A673 (cell line): ENCODE results near the gene ZNF519. TPM values are rescaled to one million over a fixed set of nuclear protein-coding genes. Genes with fewer than 3 reads are reported as not detected.

Source experiments
- BruUV-seq: library from RNA; stranded (reverse); fragments of 400-500 nt; replicated peaks from 2 replicates; lab custom pipeline; 2021; lab: Mats Ljungman, UMichigan
- CTCF ChIA-PET: fragments of 300-600 bp; sonication (Branson Sonifier 250); formaldehyde crosslinking; loops from one replicate; lab custom pipeline; 2022; ENCODE audit warnings: antibody characterized with exemption; lab: Charles Lee
- POLR2A ChIA-PET: fragments of 300-600 bp; sonication (Branson Sonifier 250); formaldehyde crosslinking; loops from one replicate; lab custom pipeline; 2022; ENCODE audit warnings: antibody characterized with exemption; ENCODE audit not compliant: low non-redundant PET; lab: Charles Lee
- DNase-seq: peaks from one replicate; pipeline ENCODE4 v3.0.0-alpha.2; 2015; ENCODE audit warnings: low spot score
- H3K27ac ChIP-seq: fragments of 200-600 bp; sonication (generic); 2 replicates; pipeline ENCODE4 v1.5.1; 2016; ENCODE audit warnings: mixed run types, low read depth, mild to moderate bottlenecking, mixed read lengths, antibody characterized with exemption, low read length; ENCODE audit not compliant: poor library complexity, severe bottlenecking
- H3K27me3 ChIP-seq: fragments of 200-600 bp; sonication (generic); replicated peaks from 2 replicates; pipeline ENCODE4 v1.6.1; 2017; ENCODE audit warnings: mixed run types, low read depth, mild to moderate bottlenecking, mixed read lengths, antibody characterized with exemption, low read length; ENCODE audit not compliant: insufficient read depth, poor library complexity
- H3K36me3 ChIP-seq: fragments of 200-600 bp; sonication (generic); 2 replicates; pipeline ENCODE4 v1.6.1; 2016; ENCODE audit warnings: mixed run types, mild to moderate bottlenecking, mixed read lengths, antibody characterized with exemption, low read length; ENCODE audit not compliant: insufficient read depth, poor library complexity, severe bottlenecking
- H3K4me1 ChIP-seq: fragments of 200-600 bp; sonication (generic); 2 replicates; pipeline ENCODE4 v1.6.1; 2017; ENCODE audit warnings: mixed run types, mild to moderate bottlenecking, mixed read lengths, antibody characterized with exemption, low read length; ENCODE audit not compliant: insufficient read depth, poor library complexity, severe bottlenecking
- H3K4me3 ChIP-seq: fragments of 200-600 bp; sonication (generic); 2 replicates; pipeline ENCODE4 v1.5.1; 2016; ENCODE audit warnings: low read depth, mixed run types, mild to moderate bottlenecking, mixed read lengths, low read length; ENCODE audit not compliant: poor library complexity, severe bottlenecking
- H3K9me3 ChIP-seq: fragments of 200-600 bp; sonication (generic); 2 replicates; pipeline ENCODE4 v1.6.1; 2016; ENCODE audit warnings: mixed run types, low read depth, mild to moderate bottlenecking, mixed read lengths, antibody characterized with exemption, low read length; ENCODE audit not compliant: poor library complexity, severe bottlenecking
- CTCF ChIP-seq: fragments of 300-800, 200-600 bp; sonication (generic); conservative IDR thresholded peaks from 2 replicates; pipeline ENCODE4 v1.5.1; 2017; ENCODE audit warnings: low read depth, mild to moderate bottlenecking, antibody characterized with exemption, low read length, moderate library complexity, mixed read lengths
- EZH2 ChIP-seq: fragments of 200-600 bp; sonication (generic); IDR thresholded peaks from 2 replicates; pipeline ENCODE4 v1.6.1; 2017; ENCODE audit warnings: borderline replicate concordance, low read depth, mild to moderate bottlenecking, mixed read lengths, antibody characterized with exemption, low read length; ENCODE audit not compliant: poor library complexity, severe bottlenecking
- intact Hi-C: fragments of 100-400 bp; cut with micrococcal nuclease; formaldehyde crosslinking; loops from one replicate; pipeline ENCODE4 v1.10.0; 2022; ENCODE audit not compliant: unreplicated experiment
- total RNA-seq: library from RNA; stranded (reverse); gene quantifications from 2 replicates; pipeline ENCODE4 v1.2.3, GENCODE V29; 2021

The ZNF519 gene
- total RNA-seq, 1 experiment from 2014 or later = 27.5 TPM

DNA sequence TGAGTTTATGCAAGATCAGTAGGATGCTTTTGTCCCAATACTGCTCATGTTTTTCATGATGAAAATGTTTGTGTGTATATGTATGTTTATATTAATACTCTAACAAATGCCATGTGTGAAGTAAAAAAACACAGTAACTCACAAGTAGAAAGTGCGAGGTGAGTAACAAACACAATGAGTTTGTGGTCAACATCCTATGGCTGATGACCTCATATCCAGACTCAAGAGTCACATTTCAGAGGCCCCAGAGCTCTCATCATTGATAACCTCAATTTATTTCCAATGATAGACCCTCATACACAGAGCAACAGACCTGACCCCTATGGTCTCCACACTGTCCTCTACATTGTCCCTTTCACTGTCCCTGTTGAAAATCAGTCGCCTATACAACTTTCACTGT is 34.5 kb downstream of the ZNF519 start:
- no TSS peak for BruUV-seq
- H3K27me3 ChIP-seq = no peaks in the 10 kb centered on the region
- no peak overlapping the region for H3K27ac ChIP-seq
- ChIA-PET POLR2A (no interaction called here), CTCF (no interaction called here)
- peaks cover 9% of the 10 kb centered on the region for H3K9me3 ChIP-seq
- H3K4me1 ChIP-seq = no peaks in the 10 kb centered on the region
- no peak for DNase-seq
- intact Hi-C loops = no loop called here
- no peak overlapping the region for H3K4me3 ChIP-seq
- TF ChIP-seq EZH2 (no peak), CTCF (no peak)
- peaks cover 9% of the 10 kb centered on the region for H3K36me3 ChIP-seq

DNA sequence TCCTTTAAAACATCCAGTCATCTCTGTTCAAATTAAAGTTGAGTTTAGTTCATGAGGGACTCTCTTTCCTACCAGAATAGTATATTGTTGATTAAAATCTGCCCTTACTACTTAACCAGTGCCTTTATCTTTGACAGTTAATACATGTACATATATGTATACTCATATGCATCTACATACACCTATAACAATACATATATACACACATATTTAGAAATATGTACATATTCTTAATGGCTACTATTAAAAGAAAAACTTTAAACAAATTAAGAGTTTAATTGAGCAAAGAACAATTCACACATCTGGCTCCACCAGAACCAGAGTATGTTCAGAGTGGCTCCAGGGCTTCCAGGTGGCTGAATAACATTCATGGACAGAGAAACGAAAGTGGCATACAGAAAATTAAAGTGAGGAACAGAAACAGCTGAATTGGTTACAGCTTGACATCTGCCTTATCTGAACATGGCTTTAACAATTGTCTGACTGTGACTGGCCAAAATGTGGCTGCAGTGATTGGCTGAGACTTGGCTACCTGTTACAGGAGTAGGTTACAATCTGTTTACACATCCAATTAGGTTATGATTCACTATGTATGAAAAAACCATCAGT is 38.8 kb downstream of the ZNF519 start:
- TF ChIP-seq CTCF (no peak), EZH2 (no peak)
- no peak overlapping the region for H3K27ac ChIP-seq
- ChIA-PET CTCF (no interaction called here), POLR2A (no interaction called here)
- intact Hi-C loops = no loop called here
- H3K36me3 ChIP-seq = no peaks in the 10 kb centered on the region
- no peaks in the 10 kb centered on the region for H3K9me3 ChIP-seq
- DNase-seq = no peak
- no peaks in the 10 kb centered on the region for H3K27me3 ChIP-seq
- H3K4me3 ChIP-seq = no peak overlapping the region
- no TSS peak for BruUV-seq
- peaks cover 4% of the 10 kb centered on the region for H3K4me1 ChIP-seq

DNA sequence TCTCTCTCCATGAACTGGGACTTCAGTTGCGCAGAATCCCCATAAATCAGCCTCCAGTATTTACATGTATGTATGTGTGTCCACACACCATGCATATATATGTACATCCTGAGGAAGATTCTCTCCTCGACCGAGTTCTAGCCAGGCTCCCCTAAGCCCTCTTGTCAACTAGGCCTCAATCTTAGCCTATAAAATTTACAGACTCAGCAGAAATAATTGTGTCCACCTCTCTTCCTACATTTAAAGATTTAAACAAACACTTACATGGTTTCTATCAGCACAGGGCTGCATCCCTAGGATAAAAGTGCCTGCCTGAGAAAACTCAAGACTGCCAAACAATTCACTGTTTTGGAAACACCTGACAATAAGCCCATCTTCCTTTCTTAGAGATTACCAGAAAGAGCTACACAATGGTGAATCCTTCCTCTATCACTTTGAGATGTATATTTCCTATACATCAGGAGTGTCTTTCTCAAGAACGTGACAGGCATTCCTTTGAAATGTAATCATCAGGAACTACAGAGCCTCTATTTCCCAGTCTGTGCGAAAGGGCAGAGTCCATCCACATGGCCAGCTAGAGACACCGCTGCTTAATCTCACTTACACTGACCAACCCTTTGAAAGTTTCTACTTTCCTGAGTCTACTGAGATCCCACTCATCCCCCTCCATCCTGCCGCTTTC is 39.5 kb downstream of the ZNF519 start:
- Histone ChIP-seq H3K4me3 (no peak overlapping the region), H3K27me3 (no peaks in the 10 kb centered on the region), H3K9me3 (no peaks in the 10 kb centered on the region), H3K27ac (no peak overlapping the region), H3K4me1 (peaks cover 4% of the 10 kb centered on the region), H3K36me3 (no peaks in the 10 kb centered on the region)
- ChIA-PET CTCF (no interaction called here), POLR2A (no interaction called here)
- intact Hi-C loops = no loop called here
- no TSS peak for BruUV-seq
- no peak for DNase-seq
- no peak for TF ChIP-seq CTCF
- no peak for TF ChIP-seq EZH2
